ENCODE data around the gene SON.

GRCh38 chr21:33540711-33541104 lies 2.1 kb upstream of the SON start:
- no peak for TF ChIP-seq CTCF (conservative IDR thresholded peaks at IDR 0.05; ENCODE audit: low read depth, low read length)
- TF ChIP-seq CEBPB (IDR thresholded peaks at IDR 0.05; ENCODE audit: low read depth, low read length): no peak
- TF ChIP-seq RAD21 (IDR thresholded peaks at IDR 0.05; ENCODE audit: low read length): no peak
- TF ChIP-seq POLR2A (IDR thresholded peaks at IDR 0.05; ENCODE audit: low read depth, low read length): no peak
- TF ChIP-seq RCOR1 (IDR thresholded peaks at IDR 0.05; ENCODE audit: insufficient replicate concordance, low read length): no peak

Data from IMR-90 (cell line).